GM20431 (cell line): ENCODE results near the gene C20orf141.
"Not testable (repeated sequence)": the region's sequence is repeated elsewhere in the genome, so short reads cannot be mapped to it uniquely, and the experiment has no call there.

Experiments used
- in situ Hi-C: fragments of 300-500 bp; cut with MseI, MboI; formaldehyde crosslinking; loops from one replicate; pipeline ENCODE4 v1.15.0; 2020; ENCODE audit warnings: low sequenced_read_pairs; ENCODE audit not compliant: unreplicated experiment

The C20orf141 gene

GRCh38 chr20:2814587-2815051 lies at the start of gene C20orf141:
TSS of gene C20orf141 (plus strand) at chr20:2814987. CDS start at chr20:2815185, 198 bp downstream.
- in situ Hi-C loops, result no loop called here

DNA sequence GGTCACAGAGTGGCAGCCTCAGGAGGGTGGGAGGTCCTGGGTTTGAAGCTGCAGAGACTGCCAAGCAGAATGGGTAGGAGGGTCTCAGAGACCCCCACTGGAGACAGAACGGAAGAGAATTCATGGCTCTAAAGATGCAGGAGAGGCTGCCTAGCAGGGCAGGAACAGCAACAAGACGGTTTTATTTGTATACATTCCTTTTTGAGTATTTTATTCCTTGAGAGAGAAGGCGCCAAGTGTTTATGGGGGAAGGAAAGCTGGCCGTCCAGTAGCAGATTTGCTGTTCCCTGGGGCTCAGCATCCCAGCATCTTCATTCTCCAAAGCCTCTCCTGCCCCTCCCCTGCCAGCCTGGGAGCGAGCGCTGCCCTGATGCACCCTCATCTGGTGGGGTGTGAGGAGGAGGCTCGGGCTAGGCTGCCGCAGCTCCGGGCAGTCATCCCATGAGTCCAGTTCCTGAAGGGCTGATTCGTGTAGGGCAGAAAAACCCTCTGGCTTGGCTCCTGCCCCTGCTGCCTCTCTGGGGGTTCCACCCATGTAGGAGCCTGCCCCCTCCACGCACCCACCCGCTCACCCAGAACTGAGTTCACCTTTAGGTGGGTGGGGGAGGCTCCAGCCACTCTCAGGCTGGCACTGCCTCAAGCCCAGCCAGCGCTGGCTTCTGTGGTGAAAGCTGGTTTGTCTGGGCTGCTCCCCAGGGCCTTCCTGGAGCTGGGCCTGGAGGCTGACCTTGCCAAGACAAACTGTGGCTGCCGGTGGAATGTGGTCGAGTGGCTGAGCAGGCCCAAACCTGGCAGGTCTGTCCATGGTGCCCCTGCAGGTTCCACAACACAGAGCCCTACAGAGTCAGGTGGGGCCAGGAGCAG lies 46.8 kb upstream of the C20orf141 start:
- in situ Hi-C loops, result no loop called here

DNA sequence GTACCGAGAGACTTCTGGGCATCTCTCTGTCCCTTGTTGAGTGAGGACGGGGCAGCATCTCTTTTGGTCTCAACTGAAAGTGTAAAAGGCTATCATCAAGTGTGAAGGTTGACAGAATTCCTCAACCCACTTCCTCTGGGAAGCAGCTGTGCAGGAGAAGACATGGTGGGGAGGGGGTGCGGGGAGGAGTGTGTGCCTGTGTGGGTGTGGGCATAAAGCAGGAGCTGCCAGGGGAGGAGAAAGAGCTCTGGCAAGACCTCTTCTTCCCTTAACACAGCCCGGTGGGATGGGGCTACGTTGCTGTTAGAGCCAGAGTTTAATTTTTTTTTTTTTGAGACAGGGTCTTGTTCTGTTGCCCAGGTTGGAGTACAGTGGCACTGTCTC lies 46.2 kb upstream of the C20orf141 start:
- in situ Hi-C loops, result no loop called here

DNA sequence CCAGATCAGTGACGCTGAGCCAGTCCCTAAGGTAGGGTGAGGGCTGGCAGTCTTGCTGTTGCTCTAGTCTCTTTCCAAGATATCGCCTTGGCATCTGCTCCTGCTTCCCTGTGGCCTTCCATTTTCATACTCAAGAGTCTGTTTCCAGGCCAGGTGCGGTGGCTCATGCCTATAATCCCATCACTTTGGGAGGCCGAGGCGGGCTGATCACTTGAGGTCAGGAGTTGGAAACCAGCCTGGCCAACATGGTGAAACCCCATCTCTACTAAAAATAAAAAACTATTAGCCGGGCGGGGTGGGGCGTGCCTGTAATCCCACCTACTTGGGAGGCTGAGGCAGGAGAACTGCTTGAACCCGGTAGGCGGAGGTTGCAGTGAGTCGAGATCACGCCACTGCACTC lies 44.7 kb upstream of the C20orf141 start:
- in situ Hi-C loops, result not testable (repeated sequence)

GRCh38 chr20:2771631-2772080 lies 43.1 kb upstream of the C20orf141 start:
- in situ Hi-C loops, result no loop called here

GRCh38 chr20:2773812-2774211 lies 41.0 kb upstream of the C20orf141 start:
- in situ Hi-C loops, result no loop called here

DNA sequence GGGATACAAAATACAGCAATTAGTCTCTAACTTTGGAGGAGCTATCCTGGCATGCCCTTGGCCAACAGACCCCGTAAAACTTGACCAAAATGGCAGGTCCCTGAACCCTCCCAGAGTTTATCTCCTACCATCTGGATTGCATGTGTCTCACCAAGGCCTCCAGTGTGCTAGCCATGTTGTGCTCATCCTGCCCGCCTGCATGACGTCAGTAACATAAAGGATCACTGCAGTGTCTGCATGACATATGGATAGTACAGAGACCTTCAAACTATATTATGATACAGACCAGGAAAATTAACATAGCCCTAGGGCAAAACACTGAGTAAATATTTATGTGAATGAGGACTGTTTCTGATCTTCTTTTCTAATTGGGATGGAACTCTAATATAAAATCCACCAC lies 39.6 kb upstream of the C20orf141 start:
- in situ Hi-C loops, result no loop called here

DNA sequence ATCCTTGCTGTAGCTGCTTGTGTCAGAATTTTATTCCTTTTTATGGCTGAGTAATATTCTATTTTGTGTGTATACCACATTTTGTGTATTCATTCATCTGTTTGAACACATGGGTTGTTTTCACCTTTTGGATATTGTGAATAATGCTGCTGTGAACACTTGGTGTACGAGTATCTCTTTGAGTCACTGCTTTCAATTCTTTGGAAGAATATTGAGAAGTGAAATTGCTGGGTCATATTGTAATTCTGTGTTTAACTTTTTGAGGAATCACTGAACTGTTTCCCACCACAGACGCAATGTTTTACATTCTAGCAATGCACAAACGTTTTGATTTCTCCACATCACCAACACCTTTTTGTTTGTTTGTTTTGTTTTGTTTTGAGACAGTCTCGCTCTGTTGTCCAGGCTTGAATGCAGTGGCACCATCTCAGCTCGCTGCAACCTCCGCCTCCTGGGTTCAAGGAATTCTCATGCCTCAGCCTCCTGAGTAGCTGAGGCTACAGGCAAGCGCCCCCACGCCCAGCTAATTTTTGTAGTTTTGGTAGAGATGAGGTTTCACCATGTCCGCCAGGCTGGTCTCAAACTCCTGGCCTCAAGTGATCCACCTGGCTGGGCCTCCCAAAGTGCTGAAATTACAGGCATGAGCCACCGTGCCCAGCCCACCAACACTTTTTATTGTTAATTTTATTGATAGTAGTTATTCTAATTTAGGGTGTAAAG lies 36.0 kb upstream of the C20orf141 start:
- in situ Hi-C loops, result no loop called here

- in situ Hi-C loops, result no loop called here
Observed at GRCh38 chr20:2780948-2781347, 33.8 kb upstream of the C20orf141 start.

GRCh38 chr20:2783908-2784566 lies 30.8 kb upstream of the C20orf141 start:
- in situ Hi-C loops, result no loop called here

- in situ Hi-C loops, result no loop called here
Observed at GRCh38 chr20:2793471-2793870, 21.3 kb upstream of the C20orf141 start.

DNA sequence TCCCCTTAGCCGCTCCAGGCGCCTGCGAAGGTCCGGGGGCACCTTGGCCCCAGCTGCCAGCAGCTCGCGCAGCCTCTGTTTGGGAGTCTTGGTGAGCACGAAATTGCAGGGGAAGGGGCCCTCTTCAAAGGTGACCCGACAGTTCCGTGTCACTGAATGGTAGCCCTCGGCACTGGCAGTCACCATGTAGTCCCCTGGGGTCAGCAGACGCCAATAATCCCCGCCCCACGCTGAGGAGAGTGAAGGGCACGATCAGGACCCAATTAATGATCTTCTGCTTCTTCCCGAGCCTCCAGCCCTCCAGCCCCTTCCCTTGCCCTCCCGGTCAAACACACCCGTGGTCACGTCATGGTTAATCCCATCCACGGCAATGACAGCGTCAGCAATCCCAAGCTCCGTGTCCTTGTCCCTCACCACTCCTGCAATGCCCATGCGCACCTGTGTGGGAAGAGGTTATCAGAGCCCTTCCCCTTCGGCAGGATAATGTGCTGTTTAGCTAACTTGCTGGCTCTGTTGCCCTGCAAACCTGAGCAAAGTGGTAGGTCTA lies 20.5 kb upstream of the C20orf141 start:
- in situ Hi-C loops, result no loop called here

DNA sequence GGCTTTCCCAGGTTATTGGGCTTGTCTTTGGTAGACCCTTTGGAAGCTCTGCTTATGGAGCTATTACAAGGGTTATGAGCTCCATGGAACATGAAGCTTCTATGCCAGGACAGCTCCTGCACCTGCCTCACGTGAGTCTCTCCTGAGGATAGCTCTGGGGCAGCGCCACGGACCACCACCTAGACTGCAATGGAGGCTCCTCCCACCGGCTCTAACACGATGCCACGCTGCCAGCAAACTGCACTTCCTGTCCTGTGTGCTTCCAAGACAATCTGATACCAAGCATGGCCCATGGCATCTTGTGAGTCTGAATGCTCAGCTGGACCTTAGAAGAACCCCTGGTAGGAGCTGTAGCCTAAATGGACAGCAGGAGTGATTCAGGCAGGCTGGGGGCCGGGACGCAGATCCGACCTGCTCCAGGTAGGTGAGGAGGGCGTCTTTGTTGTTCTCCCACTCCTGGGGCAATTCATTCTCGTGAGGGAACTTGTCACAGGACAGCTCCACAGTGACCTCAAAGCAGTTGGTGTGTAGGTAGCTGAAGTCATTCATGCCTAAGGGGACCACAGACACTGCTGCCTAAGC lies 19.8 kb upstream of the C20orf141 start:
- in situ Hi-C loops, result no loop called here

- in situ Hi-C loops, result no loop called here
Observed at GRCh38 chr20:2795451-2795850, 19.3 kb upstream of the C20orf141 start.

GRCh38 chr20:2796011-2796660 lies 18.7 kb upstream of the C20orf141 start:
- in situ Hi-C loops, result no loop called here

GRCh38 chr20:2797136-2797983 lies 17.4 kb upstream of the C20orf141 start:
- in situ Hi-C loops, result no loop called here

DNA sequence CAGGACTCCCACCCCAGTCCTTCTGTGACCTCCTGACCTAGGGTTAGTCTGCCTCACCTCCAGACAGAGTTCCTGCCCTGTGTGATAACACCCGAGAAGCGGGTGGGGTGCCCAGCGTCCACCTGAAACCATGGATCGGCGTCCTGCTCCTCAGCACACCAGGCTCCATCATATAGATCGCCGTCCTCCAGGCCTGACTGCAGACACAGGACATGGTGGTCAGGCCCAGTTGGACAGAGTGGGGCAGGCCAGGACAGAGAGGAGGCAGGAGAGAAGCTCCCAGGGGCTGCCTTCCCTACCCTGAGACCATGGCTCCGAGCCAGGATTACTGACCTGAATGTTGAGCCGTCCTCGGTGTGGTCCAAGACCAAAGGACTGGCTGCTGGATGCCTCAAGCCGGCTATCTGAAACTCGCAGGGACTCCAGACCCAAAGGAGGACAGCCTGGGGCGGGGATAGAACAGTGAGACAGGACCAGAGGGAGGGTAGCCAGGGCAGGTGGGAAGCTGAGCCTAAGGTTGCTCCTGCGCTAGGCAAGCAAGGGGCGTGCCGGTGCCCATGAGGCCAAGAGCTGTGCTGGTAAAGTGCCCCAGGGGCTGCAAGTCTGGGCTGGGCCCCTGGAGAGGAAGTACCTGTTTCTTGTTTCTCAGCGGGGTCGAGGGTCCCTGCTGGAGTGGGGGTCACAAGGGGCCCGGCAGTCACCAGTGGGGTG lies 16.5 kb upstream of the C20orf141 start:
- in situ Hi-C loops, result no loop called here

- in situ Hi-C loops, result no loop called here
Observed at GRCh38 chr20:2798814-2799213, 16.0 kb upstream of the C20orf141 start.
